Embryonic facial prominence (tissue), 1 donor: Measurements from ENCODE around the gene SLC44A3.

Experiments
- DNase-seq: peaks from one replicate; pipeline ENCODE4 v3.0.0-alpha.2; 2016; ENCODE audit errors: extremely low spot score

Gene SLC44A3

GRCh38 chr1:94908190-94908589 is 88.0 kb downstream of the SLC44A3 start:
- no peak for DNase-seq

GRCh38 chr1:94908965-94909364 is 88.8 kb downstream of the SLC44A3 start:
- no peak for DNase-seq

GRCh38 chr1:94909486-94909885 is 89.3 kb downstream of the SLC44A3 start:
- no peak for DNase-seq

- DNase-seq: no peak
Observed at GRCh38 chr1:94912263-94913184, 92.4 kb downstream of the SLC44A3 start.

- no peak for DNase-seq
Observed at GRCh38 chr1:94917251-94917650, 97.1 kb downstream of the SLC44A3 start.

GRCh38 chr1:94919241-94920030 is 99.3 kb downstream of the SLC44A3 start:
- no peak for DNase-seq

GRCh38 chr1:94920061-94920460 is 99.9 kb downstream of the SLC44A3 start:
- DNase-seq: no peak

GRCh38 chr1:94921977-94922376 is 101.8 kb downstream of the SLC44A3 start:
- no peak for DNase-seq

GRCh38 chr1:94922761-94923331 is 102.7 kb downstream of the SLC44A3 start:
- DNase-seq: no peak

- no peak for DNase-seq
Observed at GRCh38 chr1:94925004-94925403, 104.8 kb downstream of the SLC44A3 start.

- DNase-seq: peak; percentile 89
Observed at GRCh38 chr1:94925561-94926125, 105.5 kb downstream of the SLC44A3 start.

- no peak for DNase-seq
Observed at GRCh38 chr1:94926126-94926914, 106.2 kb downstream of the SLC44A3 start.

- DNase-seq: peak; percentile 82
Observed at GRCh38 chr1:94926915-94927404, 106.8 kb downstream of the SLC44A3 start, which contains the start of gene CNN3. Gene CNN3 (minus strand): TSS chr1:94927110. CDS start chr1:94926894, 216 bp downstream.

- no peak for DNase-seq
Observed at GRCh38 chr1:94927405-94928175, 107.4 kb downstream of the SLC44A3 start.

- DNase-seq: no peak
Observed at GRCh38 chr1:94928293-94928939, 108.3 kb downstream of the SLC44A3 start.

- no peak for DNase-seq
Observed at GRCh38 chr1:94929351-94930217, 109.4 kb downstream of the SLC44A3 start.

GRCh38 chr1:94931254-94931841 is 111.2 kb downstream of the SLC44A3 start:
- no peak for DNase-seq

- DNase-seq: no peak
Observed at GRCh38 chr1:94934551-94934950, 114.4 kb downstream of the SLC44A3 start.
